ENCODE measurements around the gene BTD. TPM values are rescaled to one million over a fixed set of nuclear protein-coding genes. Genes with fewer than 3 reads are reported as not detected.
A peak's percentile ranks its signal among the peaks of the same experiment; 100 is the strongest.

BTD gene
- total RNA-seq, 1 experiment from 2014 or later = 5.2 TPM

GRCh38 chr3:15628967-15629366, 27.4 kb downstream of the BTD start:
- Histone ChIP-seq H3K4me1 (ENCODE audit: low read length) (peaks cover 19% of the 10 kb centered on the region), H4K20me1 (ENCODE audit: insufficient read depth, low read depth, low read length) (no peaks in the 10 kb centered on the region), H3K36me3 (ENCODE audit: insufficient read depth, low read length) (no peaks in the 10 kb centered on the region), H2AFZ (ENCODE audit: low read length) (no peak overlapping the region), H3K79me2 (ENCODE audit: low read length) (no peaks in the 10 kb centered on the region), H3K4me3 (ENCODE audit: low read length) (no peak overlapping the region), H3K27ac (ENCODE audit: low read length) (no peak overlapping the region), H3K27me3 (ENCODE audit: low read length) (no peaks in the 10 kb centered on the region), H3K9ac (ENCODE audit: low read length) (no peak overlapping the region), H3K4me2 (ENCODE audit: low read depth, low read length, poor library complexity, severe bottlenecking) (no peak overlapping the region), H3K9me3 (ENCODE audit: low read length) (no peaks in the 10 kb centered on the region), H3K9me2 (replicated peaks; ENCODE audit: insufficient read depth, low read length) (no peaks in the 10 kb centered on the region)
- no peak for DNase-seq

GRCh38 chr3:15629860-15630597, 28.5 kb downstream of the BTD start:
- DNase-seq = peak; percentile 94
- peak overlapping the region; percentile 42 for H3K9ac ChIP-seq (ENCODE audit: low read length)
- H3K27ac ChIP-seq (ENCODE audit: low read length) = no peak overlapping the region
- no peaks in the 10 kb centered on the region for H3K9me2 ChIP-seq (replicated peaks; ENCODE audit: insufficient read depth, low read length)
- H3K27me3 ChIP-seq (ENCODE audit: low read length) = no peaks in the 10 kb centered on the region
- H3K9me3 ChIP-seq (ENCODE audit: low read length) = no peaks in the 10 kb centered on the region
- H3K4me2 ChIP-seq (ENCODE audit: low read depth, low read length, poor library complexity, severe bottlenecking) = peak overlapping the region; percentile 58
- no peaks in the 10 kb centered on the region for H3K79me2 ChIP-seq (ENCODE audit: low read length)
- peak overlapping the region; percentile 40 for H3K4me3 ChIP-seq (ENCODE audit: low read length)
- no peaks in the 10 kb centered on the region for H4K20me1 ChIP-seq (ENCODE audit: insufficient read depth, low read depth, low read length)
- peak overlapping the region; percentile 90 for H2AFZ ChIP-seq (ENCODE audit: low read length)
- no peaks in the 10 kb centered on the region for H3K36me3 ChIP-seq (ENCODE audit: insufficient read depth, low read length)
- peaks cover 19% of the 10 kb centered on the region for H3K4me1 ChIP-seq (ENCODE audit: low read length)

DNA sequence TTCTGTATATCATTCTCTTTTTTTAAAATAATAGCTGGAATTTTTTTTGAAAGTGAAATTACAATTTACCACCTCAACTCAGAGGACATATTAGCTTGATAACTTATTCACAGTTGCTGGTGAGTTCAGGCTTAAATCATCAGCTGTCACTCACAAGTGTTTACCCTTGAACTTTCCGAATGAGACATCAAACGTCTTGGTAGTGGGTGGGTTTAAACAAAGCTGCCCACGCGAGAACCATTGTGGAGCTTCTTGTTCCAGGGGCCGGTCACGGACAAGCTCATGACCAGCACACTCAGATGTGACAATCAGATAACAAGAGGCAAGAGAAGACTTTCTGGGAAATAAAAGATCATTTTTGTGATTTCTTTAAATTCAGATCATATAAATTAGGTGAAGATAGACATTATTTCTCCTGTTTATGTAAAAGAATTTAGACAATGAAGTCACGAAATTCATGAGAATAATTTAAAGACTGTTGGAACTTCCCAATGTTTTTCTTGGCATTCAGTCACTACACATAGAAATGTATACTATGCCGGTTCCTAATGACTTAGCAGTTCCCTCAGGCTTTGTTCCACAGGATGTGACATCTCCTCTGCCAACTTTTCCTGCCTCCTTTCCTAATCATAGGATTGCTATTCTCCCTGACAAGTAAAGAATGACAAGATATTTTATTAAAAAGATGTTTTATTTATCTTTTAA, 29.3 kb downstream of the BTD start:
- Histone ChIP-seq H3K79me2 (ENCODE audit: low read length) (no peaks in the 10 kb centered on the region), H3K27ac (ENCODE audit: low read length) (no peak overlapping the region), H2AFZ (ENCODE audit: low read length) (peak overlapping the region; percentile 90), H3K27me3 (ENCODE audit: low read length) (no peaks in the 10 kb centered on the region), H3K4me1 (ENCODE audit: low read length) (peaks cover 19% of the 10 kb centered on the region), H3K9ac (ENCODE audit: low read length) (peak overlapping the region; percentile 42), H3K9me2 (replicated peaks; ENCODE audit: insufficient read depth, low read length) (no peaks in the 10 kb centered on the region), H3K4me2 (ENCODE audit: low read depth, low read length, poor library complexity, severe bottlenecking) (peak overlapping the region; percentile 58), H3K36me3 (ENCODE audit: insufficient read depth, low read length) (no peaks in the 10 kb centered on the region), H4K20me1 (ENCODE audit: insufficient read depth, low read depth, low read length) (no peaks in the 10 kb centered on the region), H3K9me3 (ENCODE audit: low read length) (no peaks in the 10 kb centered on the region), H3K4me3 (ENCODE audit: low read length) (peak overlapping the region; percentile 40)
- no peak for DNase-seq

DNA sequence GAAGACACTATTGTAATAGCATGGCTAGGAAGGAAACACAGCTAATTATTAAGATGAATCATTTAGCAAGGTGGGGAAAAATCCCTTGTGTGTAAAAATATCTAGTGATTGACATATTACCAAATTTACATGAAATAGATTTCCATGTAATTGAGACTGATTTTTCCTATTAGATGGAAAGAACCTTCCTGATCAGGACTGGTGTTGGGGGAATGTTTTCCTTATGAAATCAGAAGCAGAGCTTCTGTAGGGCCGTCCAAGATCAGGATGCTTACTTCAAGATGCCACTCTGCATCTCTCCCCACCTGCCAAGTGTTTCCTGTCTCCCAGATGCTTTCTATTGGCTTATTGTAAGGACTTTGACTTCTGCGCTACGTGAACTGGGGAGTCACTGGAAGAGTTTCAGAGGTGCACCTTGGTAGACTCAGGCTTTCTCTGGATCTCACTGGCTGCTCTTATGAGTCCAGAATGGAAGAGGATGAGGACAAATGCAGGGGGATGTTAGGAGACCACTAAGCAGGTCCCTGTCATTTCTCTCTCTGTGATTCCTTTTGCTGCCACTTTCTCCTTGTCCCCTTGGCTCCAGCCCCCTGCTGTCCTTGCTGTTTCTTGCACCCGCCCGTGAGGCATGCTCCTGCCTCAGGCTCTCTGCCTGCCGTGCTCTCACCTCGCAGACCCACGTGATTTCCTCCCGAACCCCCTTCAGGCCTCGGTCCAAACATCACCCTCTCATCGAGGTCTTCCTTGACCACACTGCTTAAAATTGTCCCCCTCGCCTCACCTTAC, 30.1 kb downstream of the BTD start:
- H3K4me2 ChIP-seq (ENCODE audit: low read depth, low read length, poor library complexity, severe bottlenecking) = no peak overlapping the region

DNA sequence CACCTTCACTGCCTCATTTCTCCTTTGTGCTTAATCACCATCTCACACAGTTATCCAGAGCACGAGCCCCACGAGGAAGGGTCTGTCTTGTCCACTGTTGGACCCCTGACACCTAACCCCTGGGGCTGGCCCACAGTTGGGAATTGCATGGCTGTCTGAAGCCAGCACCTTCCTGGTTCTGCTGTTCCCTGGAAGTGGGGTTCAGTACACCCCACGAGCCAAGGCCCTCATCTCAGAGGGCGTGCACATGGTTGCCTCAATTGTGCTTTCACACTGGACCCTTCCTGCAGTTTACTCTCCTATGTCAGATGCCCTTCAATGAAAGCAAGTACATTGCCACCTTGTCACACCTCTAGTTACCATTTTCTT, 30.7 kb downstream of the BTD start:
- Histone ChIP-seq H3K9ac (ENCODE audit: low read length) (no peak overlapping the region), H3K27ac (ENCODE audit: low read length) (no peak overlapping the region), H3K9me3 (ENCODE audit: low read length) (no peaks in the 10 kb centered on the region), H3K79me2 (ENCODE audit: low read length) (no peaks in the 10 kb centered on the region), H4K20me1 (ENCODE audit: insufficient read depth, low read depth, low read length) (no peaks in the 10 kb centered on the region), H3K36me3 (ENCODE audit: insufficient read depth, low read length) (no peaks in the 10 kb centered on the region), H2AFZ (ENCODE audit: low read length) (no peak overlapping the region), H3K4me2 (ENCODE audit: low read depth, low read length, poor library complexity, severe bottlenecking) (no peak overlapping the region), H3K4me3 (ENCODE audit: low read length) (no peak overlapping the region), H3K9me2 (replicated peaks; ENCODE audit: insufficient read depth, low read length) (no peaks in the 10 kb centered on the region), H3K4me1 (ENCODE audit: low read length) (peaks cover 26% of the 10 kb centered on the region), H3K27me3 (ENCODE audit: low read length) (no peaks in the 10 kb centered on the region)
- no peak for DNase-seq

More for the DNA sequence above, 30.1 kb downstream of the BTD start:
- H3K4me3 ChIP-seq (ENCODE audit: low read length) = no peak overlapping the region
- no peaks in the 10 kb centered on the region for H3K36me3 ChIP-seq (ENCODE audit: insufficient read depth, low read length)
- DNase-seq = no peak
- H3K9me3 ChIP-seq (ENCODE audit: low read length) = no peaks in the 10 kb centered on the region
- peaks cover 26% of the 10 kb centered on the region for H3K4me1 ChIP-seq (ENCODE audit: low read length)
- H3K79me2 ChIP-seq (ENCODE audit: low read length) = no peaks in the 10 kb centered on the region
- no peak overlapping the region for H3K27ac ChIP-seq (ENCODE audit: low read length)
- no peak overlapping the region for H2AFZ ChIP-seq (ENCODE audit: low read length)
- no peak overlapping the region for H3K9ac ChIP-seq (ENCODE audit: low read length)
- H3K9me2 ChIP-seq (replicated peaks; ENCODE audit: insufficient read depth, low read length) = no peaks in the 10 kb centered on the region
- H4K20me1 ChIP-seq (ENCODE audit: insufficient read depth, low read depth, low read length) = no peaks in the 10 kb centered on the region
- no peaks in the 10 kb centered on the region for H3K27me3 ChIP-seq (ENCODE audit: low read length)

DNA sequence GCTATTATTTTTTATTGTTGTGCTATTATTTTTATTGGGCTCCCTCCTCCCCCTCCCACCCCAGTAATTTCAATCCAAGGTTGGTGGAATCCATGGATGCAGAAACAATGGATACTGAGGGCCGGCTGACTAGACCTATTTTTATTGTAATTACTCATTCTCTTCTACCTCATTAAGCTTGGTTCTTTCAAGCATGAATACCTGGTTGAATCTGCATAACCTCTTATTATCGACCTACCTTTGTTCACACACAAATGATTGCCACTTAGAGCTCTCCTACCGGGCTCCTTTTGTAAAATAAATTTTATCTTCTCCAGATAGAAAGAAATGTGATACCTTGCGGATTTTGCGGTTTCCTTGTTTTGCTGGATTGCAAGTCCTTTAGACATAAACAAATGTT, 31.6 kb downstream of the BTD start:
- H3K79me2 ChIP-seq (ENCODE audit: low read length) = no peaks in the 10 kb centered on the region
- H3K4me3 ChIP-seq (ENCODE audit: low read length) = no peak overlapping the region
- no peaks in the 10 kb centered on the region for H3K27me3 ChIP-seq (ENCODE audit: low read length)
- H3K4me2 ChIP-seq (ENCODE audit: low read depth, low read length, poor library complexity, severe bottlenecking) = no peak overlapping the region
- DNase-seq = no peak
- no peaks in the 10 kb centered on the region for H4K20me1 ChIP-seq (ENCODE audit: insufficient read depth, low read depth, low read length)
- H3K9me2 ChIP-seq (replicated peaks; ENCODE audit: insufficient read depth, low read length) = no peaks in the 10 kb centered on the region
- peaks cover 26% of the 10 kb centered on the region for H3K4me1 ChIP-seq (ENCODE audit: low read length)
- H3K27ac ChIP-seq (ENCODE audit: low read length) = no peak overlapping the region
- no peak overlapping the region for H2AFZ ChIP-seq (ENCODE audit: low read length)
- H3K9ac ChIP-seq (ENCODE audit: low read length) = no peak overlapping the region
- no peaks in the 10 kb centered on the region for H3K36me3 ChIP-seq (ENCODE audit: insufficient read depth, low read length)
- H3K9me3 ChIP-seq (ENCODE audit: low read length) = no peaks in the 10 kb centered on the region

DNA sequence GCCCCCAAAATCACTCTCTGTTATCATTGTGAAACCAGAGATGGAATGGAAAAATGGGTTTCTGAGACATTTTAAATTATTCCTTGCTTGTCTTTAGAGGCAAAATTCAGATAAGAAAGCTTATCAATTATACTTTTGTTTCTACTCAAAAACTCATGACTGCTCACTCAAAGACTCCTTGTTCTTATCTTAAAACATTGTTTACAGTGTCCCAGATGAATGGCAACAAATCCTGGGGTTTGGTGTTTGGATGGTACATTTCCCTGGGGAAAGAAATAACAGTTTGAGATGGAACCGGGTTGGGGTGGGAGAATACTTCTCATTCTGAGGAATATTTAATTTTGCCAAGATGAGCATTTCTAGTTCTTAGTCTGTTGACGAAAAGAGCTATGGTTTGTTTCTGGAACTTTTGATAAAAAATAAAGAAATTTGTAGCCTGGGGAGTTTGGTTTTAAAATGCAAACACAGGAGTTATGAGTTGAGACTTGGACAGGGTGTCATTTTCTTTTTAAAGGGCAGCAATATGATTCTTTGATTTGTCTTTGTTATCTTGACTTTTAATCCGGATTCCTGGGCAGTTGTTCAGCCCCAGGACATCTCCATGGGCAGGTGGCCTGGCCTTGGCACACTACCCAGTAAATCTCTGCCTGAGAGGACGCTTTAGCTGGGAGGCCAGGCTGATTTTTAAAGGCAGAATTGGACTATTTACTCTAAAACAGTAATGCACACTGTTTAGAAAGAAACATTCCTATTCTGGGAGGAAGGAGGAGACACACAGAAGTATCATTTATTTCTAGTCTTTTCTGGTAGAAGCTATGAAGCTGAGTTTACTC, 32.4 kb downstream of the BTD start:
- H3K79me2 ChIP-seq (ENCODE audit: low read length) = no peaks in the 10 kb centered on the region
- no peaks in the 10 kb centered on the region for H3K27me3 ChIP-seq (ENCODE audit: low read length)
- H2AFZ ChIP-seq (ENCODE audit: low read length) = 0 out of 2 replicates have a peak overlapping the region, but pooled peaks have one; percentile 7
- no peaks in the 10 kb centered on the region for H3K9me2 ChIP-seq (replicated peaks; ENCODE audit: insufficient read depth, low read length)
- H3K9ac ChIP-seq (ENCODE audit: low read length) = no peak overlapping the region
- H3K4me2 ChIP-seq (ENCODE audit: low read depth, low read length, poor library complexity, severe bottlenecking) = no peak overlapping the region
- H3K36me3 ChIP-seq (ENCODE audit: insufficient read depth, low read length) = no peaks in the 10 kb centered on the region
- no peak overlapping the region for H3K4me3 ChIP-seq (ENCODE audit: low read length)
- no peaks in the 10 kb centered on the region for H4K20me1 ChIP-seq (ENCODE audit: insufficient read depth, low read depth, low read length)
- no peaks in the 10 kb centered on the region for H3K9me3 ChIP-seq (ENCODE audit: low read length)
- no peak overlapping the region for H3K27ac ChIP-seq (ENCODE audit: low read length)
- peaks cover 26% of the 10 kb centered on the region for H3K4me1 ChIP-seq (ENCODE audit: low read length)
- DNase-seq = no peak
